ENCODE data around the gene SLC39A3.

DNA sequence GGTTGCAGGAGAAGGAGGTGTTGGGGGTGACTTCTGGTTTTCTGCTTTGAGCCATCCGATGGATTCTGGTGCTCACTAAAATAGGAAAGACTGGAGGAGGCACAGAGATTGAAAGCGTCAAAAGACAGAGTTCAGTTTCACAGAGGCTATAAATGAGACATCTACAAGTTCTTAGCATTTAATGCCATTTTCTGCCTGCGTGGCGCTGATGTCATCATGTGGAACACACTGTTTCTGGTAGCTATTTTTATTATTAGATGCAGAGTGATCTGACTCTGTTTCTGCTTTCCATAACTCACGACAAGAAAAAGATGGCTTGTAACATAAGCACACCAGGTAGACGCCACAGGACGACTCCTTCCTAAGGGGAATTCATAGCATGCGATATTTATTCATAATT lies 3.3 kb upstream of the SLC39A3 start:
- TF ChIP-seq CTCF (IDR thresholded peaks at IDR 0.05; ENCODE audit: poor library complexity) = no peak
- TF ChIP-seq EZH2 (IDR thresholded peaks at IDR 0.05; ENCODE audit: borderline replicate concordance) = no peak
- TF ChIP-seq EZH2phosphoT487 (IDR thresholded peaks at IDR 0.05; ENCODE audit: low read depth, severe bottlenecking, unreplicated experiment) = no peak
